Measurements from ENCODE around the gene PPFIBP1. TPM values are rescaled to one million over a fixed set of nuclear protein-coding genes. Genes with fewer than 3 reads are reported as not detected.

PPFIBP1 gene
- total and polyA plus RNA-seq, 2 of the 4 experiments (the other 2 are of a cell fraction): 30.4 to 72.2 TPM

- Histone ChIP-seq H2BK15ac (ENCODE audit: low read depth, low read length) (no peak overlapping the region), H3K4me2 (ENCODE audit: low read depth, low read length) (no peak overlapping the region), H2AFZ (replicated peaks; ENCODE audit: low read length, poor library complexity) (no peak overlapping the region), H2BK5ac (ENCODE audit: low read depth, low read length, poor library complexity, severe bottlenecking) (no peak overlapping the region), H3K79me1 (ENCODE audit: low read depth in 1 of 2, low read length in 2 of 2) (peaks cover 3 to 4% of the 10 kb centered on the region in 2 experiments; a peak in 2 of 4 replicates), H3K56ac (ENCODE audit: extremely low read depth, insufficient read depth, low read length) (no peak overlapping the region), H3K14ac (replicated peaks; ENCODE audit: low read depth, low read length) (no peak overlapping the region), H3K23ac (ENCODE audit: low read depth, low read length) (no peak overlapping the region), H2AK5ac (ENCODE audit: low read depth, low read length) (no peak overlapping the region), H2BK20ac (ENCODE audit: low read depth, low read length) (no peak overlapping the region), H3K9me1 (ENCODE audit: insufficient read depth, low read length) (peaks cover 5% of the 10 kb centered on the region; the same call in 1 of the 2 replicates), H4K20me1 (ENCODE audit: insufficient read depth, low read length) (no peaks in the 10 kb centered on the region), H3K9ac (ENCODE audit: low read depth, low read length) (no peak overlapping the region), H2BK120ac (ENCODE audit: low read depth, low read length) (no peak overlapping the region), H3K9me3 (ENCODE audit: control insufficient read depth, insufficient read depth, low read length) (no peaks in the 10 kb centered on the region), H4K8ac (ENCODE audit: low read depth in 2 of 2, low read length in 2 of 2) (no peak overlapping the region), H4K5ac (ENCODE audit: low read depth, low read length) (no peak overlapping the region), H3K4ac (ENCODE audit: low read depth, low read length) (no peak overlapping the region), H4K91ac (ENCODE audit: insufficient read depth, low read depth, low read length) (no peak overlapping the region), H3K4me3 (ENCODE audit: insufficient read depth, low read depth, low read length) (no peak overlapping the region), H3K36me3 (ENCODE audit: control insufficient read depth, insufficient read depth, low read length) (peaks cover 31% of the 10 kb centered on the region), H3K27ac (ENCODE audit: insufficient read depth, low read length) (no peak overlapping the region), H3K4me1 (ENCODE audit: control insufficient read depth, insufficient read depth, low read length) (no peaks in the 10 kb centered on the region), H3K27me3 (ENCODE audit: control insufficient read depth, insufficient read depth, low read length) (no peaks in the 10 kb centered on the region), H3K18ac (ENCODE audit: low read depth, low read length) (no peak overlapping the region), H2AK9ac (replicated peaks; ENCODE audit: low read depth, low read length, poor library complexity) (no peak overlapping the region)
- in situ Hi-C loops (cut with MboI; ENCODE audit: low sequenced_read_pairs) (no loop called here), intact Hi-C loops (cut with micrococcal nuclease) (no loop called here), dilution Hi-C loops (cut with HindIII; ENCODE audit: low sequenced_read_pairs, unreplicated experiment) (no loop called here)
- ChIA-PET POLR2A (ENCODE audit: unreplicated experiment) (no interaction called here), CTCF (no interaction called here)
- WGBS, 2 experiments (ENCODE audit: extremely low coverage in 2 of 2, insufficient read length in 1 of 2): no CpG with 5 or more reads among the region's 2 CpGs
- DNase-seq (no peak), ATAC-seq (ENCODE audit: low read depth) (no peak)
- no TSS peak for BruUV-seq (replicated peaks)
- no peak for TF ChIP-seq CHD1 (IDR thresholded peaks at IDR 0.05; ENCODE audit: low read depth, low read length)
- no peak for TF ChIP-seq RAD21 (IDR thresholded peaks at IDR 0.05; ENCODE audit: low read length)
- no peak for TF ChIP-seq MXI1 (IDR thresholded peaks at IDR 0.05; ENCODE audit: borderline replicate concordance, low read depth, low read length)
- TF ChIP-seq, protein P1, sequence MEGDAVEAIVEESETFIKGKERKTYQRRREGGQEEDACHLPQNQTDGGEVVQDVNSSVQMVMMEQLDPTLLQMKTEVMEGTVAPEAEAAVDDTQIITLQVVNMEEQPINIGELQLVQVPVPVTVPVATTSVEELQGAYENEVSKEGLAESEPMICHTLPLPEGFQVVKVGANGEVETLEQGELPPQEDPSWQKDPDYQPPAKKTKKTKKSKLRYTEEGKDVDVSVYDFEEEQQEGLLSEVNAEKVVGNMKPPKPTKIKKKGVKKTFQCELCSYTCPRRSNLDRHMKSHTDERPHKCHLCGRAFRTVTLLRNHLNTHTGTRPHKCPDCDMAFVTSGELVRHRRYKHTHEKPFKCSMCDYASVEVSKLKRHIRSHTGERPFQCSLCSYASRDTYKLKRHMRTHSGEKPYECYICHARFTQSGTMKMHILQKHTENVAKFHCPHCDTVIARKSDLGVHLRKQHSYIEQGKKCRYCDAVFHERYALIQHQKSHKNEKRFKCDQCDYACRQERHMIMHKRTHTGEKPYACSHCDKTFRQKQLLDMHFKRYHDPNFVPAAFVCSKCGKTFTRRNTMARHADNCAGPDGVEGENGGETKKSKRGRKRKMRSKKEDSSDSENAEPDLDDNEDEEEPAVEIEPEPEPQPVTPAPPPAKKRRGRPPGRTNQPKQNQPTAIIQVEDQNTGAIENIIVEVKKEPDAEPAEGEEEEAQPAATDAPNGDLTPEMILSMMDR (conservative IDR thresholded peaks at IDR 0.05; ENCODE audit: low read depth, low read length): no peak
- no peak for TF ChIP-seq RFX5 (IDR thresholded peaks at IDR 0.05; ENCODE audit: low read depth, low read length)
- no peak for TF ChIP-seq BHLHE40 (IDR thresholded peaks at IDR 0.05; ENCODE audit: low read depth, low read length)
These were observed 161.3 kb downstream of the PPFIBP1 start for GRCh38 chr12:27685274-27685673.

Measured in IMR-90 (cell line).